ENCODE data around the gene TUBB2B. TPM values are rescaled to one million over a fixed set of nuclear protein-coding genes. Genes with fewer than 3 reads are reported as not detected.
"Not testable (repeated sequence)": the region's sequence is repeated elsewhere in the genome, so short reads cannot be mapped to it uniquely, and the experiment has no call there.

TUBB2B gene
- polyA plus RNA-seq, 4 donors: 113 to 146 (median 120) TPM

- DNase-seq (ENCODE audit: low read depth in 4 of 4, low spot score in 2 of 4): no peak
Measured at GRCh38 chr6:3193102-3193849, 34.2 kb downstream of the TUBB2B start.

- DNase-seq (ENCODE audit: low read depth in 4 of 4, low spot score in 2 of 4): no peak
Measured at GRCh38 chr6:3190779-3191178, 36.7 kb downstream of the TUBB2B start.

- DNase-seq (ENCODE audit: low read depth in 4 of 4, low spot score in 2 of 4): no peak
Measured at GRCh38 chr6:3190056-3190455, 37.4 kb downstream of the TUBB2B start.

- not testable (repeated sequence) for DNase-seq (ENCODE audit: low read depth in 4 of 4, low spot score in 2 of 4)
Measured at GRCh38 chr6:3189192-3189591, 38.3 kb downstream of the TUBB2B start.

GRCh38 chr6:3188262-3188661 lies 39.2 kb downstream of the TUBB2B start:
- no peak for DNase-seq (ENCODE audit: low read depth in 4 of 4, low spot score in 2 of 4)

- DNase-seq (ENCODE audit: low read depth in 4 of 4, low spot score in 2 of 4): no peak
Measured at GRCh38 chr6:3186974-3187382, 40.5 kb downstream of the TUBB2B start.

GRCh38 chr6:3183066-3183465 lies 44.4 kb downstream of the TUBB2B start:
- DNase-seq (ENCODE audit: low read depth in 4 of 4, low spot score in 2 of 4): no peak

GRCh38 chr6:3181105-3181504 lies 46.3 kb downstream of the TUBB2B start:
- DNase-seq (ENCODE audit: low read depth in 4 of 4, low spot score in 2 of 4): no peak

GRCh38 chr6:3179945-3180344 lies 47.5 kb downstream of the TUBB2B start:
- not testable (repeated sequence) for DNase-seq (ENCODE audit: low read depth in 4 of 4, low spot score in 2 of 4)

- not testable (repeated sequence) for DNase-seq (ENCODE audit: low read depth in 4 of 4, low spot score in 2 of 4)
Measured at GRCh38 chr6:3178666-3179065, 48.8 kb downstream of the TUBB2B start.

GRCh38 chr6:3176562-3177355 lies 50.7 kb downstream of the TUBB2B start:
- DNase-seq (ENCODE audit: low read depth in 4 of 4, low spot score in 2 of 4): no peak

- no peak for DNase-seq (ENCODE audit: low read depth in 4 of 4, low spot score in 2 of 4)
Measured at GRCh38 chr6:3175715-3176402, 51.6 kb downstream of the TUBB2B start.

Other genes starting within 250 kb of the TUBB2B start
- gene NQO2, start 227.8 kb downstream of the TUBB2B start, polyA plus RNA-seq (ENCODE audit: insufficient read length in 4 of 4): 10 to 100 TPM; 51.9 to 80.3 (median 61.5) TPM
- 10 to 100 TPM; 23.9 to 24.9 (median 24.8) TPM for gene RIPK1, start 159.2 kb downstream of the TUBB2B start, polyA plus RNA-seq (ENCODE audit: insufficient read length in 4 of 4)
- gene BPHL, start 108.9 kb downstream of the TUBB2B start, polyA plus RNA-seq (ENCODE audit: insufficient read length in 4 of 4): 10 to 100 TPM; 47.3 to 74.9 (median 68.2) TPM
- 10 to 100 TPM; 57.4 to 84.6 (median 60.1) TPM for gene TUBB2A, start 70.1 kb downstream of the TUBB2B start, polyA plus RNA-seq (ENCODE audit: insufficient read length in 4 of 4)
- gene PSMG4, start 31.3 kb upstream of the TUBB2B start, polyA plus RNA-seq (ENCODE audit: insufficient read length in 4 of 4): 10 to 100 TPM; 16.2 to 24.0 (median 22.4) TPM
- 10 to 100 TPM in 2 of 4 donors, 1 to 10 TPM in 2; 9.8 to 14.0 (median 11.9) TPM for gene SLC22A23, start 229.4 kb upstream of the TUBB2B start, polyA plus RNA-seq (ENCODE audit: insufficient read length in 4 of 4)